Suprapubic skin (tissue), 3 donors: ENCODE measurements around the gene MYO1E.

Source experiments
- POLR2A ChIP-seq, 2 donors: fragments of 450-650 bp; IDR thresholded peaks; one replicate each; pipeline ENCODE4 v1.6.1; 2017; ENCODE audit warnings: antibody characterized with exemption in 2 of 2, mild to moderate bottlenecking in 2 of 2, moderate library complexity in 2 of 2
- TF ChIP-seq, protein P1 (sequence below), 2 donors: fragments of 200-600 bp in 1 of 2; fragments of 450-650 bp in 1 of 2; sonication (generic) in 1 of 2; IDR thresholded peaks; one replicate each; pipeline ENCODE4 v1.5.1; 2016 to 2019; ENCODE audit warnings: antibody characterized with exemption in 2 of 2, mild to moderate bottlenecking in 1 of 2, moderate library complexity in 1 of 2

DNA sequence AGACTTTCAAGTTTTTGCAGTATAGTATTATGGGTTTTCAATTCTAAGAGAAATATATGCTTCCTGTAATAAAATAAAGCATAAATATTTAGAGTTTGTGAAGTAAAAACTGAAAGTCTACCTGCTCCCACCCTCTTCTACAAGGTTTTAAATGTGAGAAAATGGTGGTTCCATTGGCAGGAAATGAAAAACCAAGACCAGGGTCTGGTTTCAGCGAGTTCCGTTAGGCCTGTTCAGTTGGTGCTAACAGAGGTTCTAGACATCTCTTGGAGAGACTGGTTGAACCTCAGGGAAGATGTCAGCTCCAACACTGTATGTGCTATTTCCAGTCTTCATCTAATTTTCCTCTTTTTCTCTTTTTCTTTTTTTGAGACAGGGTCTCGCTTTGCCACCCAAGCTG is 11.8 kb upstream of the MYO1E start:
- TF ChIP-seq, protein P1, sequence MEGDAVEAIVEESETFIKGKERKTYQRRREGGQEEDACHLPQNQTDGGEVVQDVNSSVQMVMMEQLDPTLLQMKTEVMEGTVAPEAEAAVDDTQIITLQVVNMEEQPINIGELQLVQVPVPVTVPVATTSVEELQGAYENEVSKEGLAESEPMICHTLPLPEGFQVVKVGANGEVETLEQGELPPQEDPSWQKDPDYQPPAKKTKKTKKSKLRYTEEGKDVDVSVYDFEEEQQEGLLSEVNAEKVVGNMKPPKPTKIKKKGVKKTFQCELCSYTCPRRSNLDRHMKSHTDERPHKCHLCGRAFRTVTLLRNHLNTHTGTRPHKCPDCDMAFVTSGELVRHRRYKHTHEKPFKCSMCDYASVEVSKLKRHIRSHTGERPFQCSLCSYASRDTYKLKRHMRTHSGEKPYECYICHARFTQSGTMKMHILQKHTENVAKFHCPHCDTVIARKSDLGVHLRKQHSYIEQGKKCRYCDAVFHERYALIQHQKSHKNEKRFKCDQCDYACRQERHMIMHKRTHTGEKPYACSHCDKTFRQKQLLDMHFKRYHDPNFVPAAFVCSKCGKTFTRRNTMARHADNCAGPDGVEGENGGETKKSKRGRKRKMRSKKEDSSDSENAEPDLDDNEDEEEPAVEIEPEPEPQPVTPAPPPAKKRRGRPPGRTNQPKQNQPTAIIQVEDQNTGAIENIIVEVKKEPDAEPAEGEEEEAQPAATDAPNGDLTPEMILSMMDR (IDR thresholded peaks at IDR 0.05): no peak
- TF ChIP-seq POLR2A (IDR thresholded peaks at IDR 0.05): no peak
